ENCODE results near the gene CRNKL1. TPM values are rescaled to one million over a fixed set of nuclear protein-coding genes. Genes with fewer than 3 reads are reported as not detected.
A peak's percentile ranks its signal among the peaks of the same experiment; 100 is the strongest.

Gene CRNKL1
- total RNA-seq, result 31.5 and 33.7 TPM in 2 replicates

GRCh38 chr20:20052074-20052970 lies at the start of gene CRNKL1, which contains the start of gene CFAP61:
TSS of gene CRNKL1 (minus strand) at chr20:20052466. CDS start at chr20:20052342, 124 bp downstream.
TSS of gene CFAP61 (plus strand) at chr20:20052532. CDS start at chr20:20056654, 4,122 bp downstream.
- peaks cover 29% of the 10 kb centered on the region for H3K36me3 ChIP-seq (ENCODE audit: insufficient read depth, low read length)
- peaks cover 6% of the 10 kb centered on the region for H4K20me1 ChIP-seq (ENCODE audit: insufficient read depth, low read length)
- H3K27ac ChIP-seq (ENCODE audit: low read depth, low read length), result peak within 1 kb of the TSS; percentile 86
- peak; percentile 94 for DNase-seq (ENCODE audit: insufficient read length, low spot score, missing footprints)
- peaks cover 7% of the 10 kb centered on the region for H3K4me1 ChIP-seq (ENCODE audit: insufficient read depth, low read length)
- H3K27me3 ChIP-seq (ENCODE audit: insufficient read depth, low read length), result peaks cover 3% of the 10 kb centered on the region
- no peak for TF ChIP-seq CTCF (IDR thresholded peaks at IDR 0.05; ENCODE audit: extremely low read depth, low read depth, low read length)
- peak within 1 kb of the TSS; percentile 92 for H3K4me2 ChIP-seq (ENCODE audit: insufficient read depth, low read length)
- peak within 1 kb of the TSS; percentile 99 for H2AFZ ChIP-seq (ENCODE audit: low read length)
- H3K4me3 ChIP-seq (ENCODE audit: insufficient read depth, low read length), result peak within 1 kb of the TSS; percentile 100
- H3K9me3 ChIP-seq (ENCODE audit: low read depth, low read length), result no peaks in the 10 kb centered on the region
- peaks cover 23% of the 10 kb centered on the region for H3K79me2 ChIP-seq (ENCODE audit: insufficient read depth, low read length)

GRCh38 chr20:20100881-20101280 lies 48.6 kb upstream of the CRNKL1 start:
- no peak overlapping the region for H3K4me3 ChIP-seq (ENCODE audit: insufficient read depth, low read length)
- no peak for TF ChIP-seq CTCF (IDR thresholded peaks at IDR 0.05; ENCODE audit: extremely low read depth, low read depth, low read length)
- H3K27me3 ChIP-seq (ENCODE audit: insufficient read depth, low read length), result no peaks in the 10 kb centered on the region
- no peak overlapping the region for H3K4me2 ChIP-seq (ENCODE audit: insufficient read depth, low read length)
- H3K4me1 ChIP-seq (ENCODE audit: insufficient read depth, low read length), result no peaks in the 10 kb centered on the region
- H3K9me3 ChIP-seq (ENCODE audit: low read depth, low read length), result no peaks in the 10 kb centered on the region
- H4K20me1 ChIP-seq (ENCODE audit: insufficient read depth, low read length), result no peaks in the 10 kb centered on the region
- no peaks in the 10 kb centered on the region for H3K79me2 ChIP-seq (ENCODE audit: insufficient read depth, low read length)
- no peak overlapping the region for H3K27ac ChIP-seq (ENCODE audit: low read depth, low read length)
- no peak overlapping the region for H2AFZ ChIP-seq (ENCODE audit: low read length)
- DNase-seq (ENCODE audit: insufficient read length, low spot score, missing footprints), result no peak
- H3K36me3 ChIP-seq (ENCODE audit: insufficient read depth, low read length), result no peaks in the 10 kb centered on the region

GRCh38 chr20:20096421-20096820 lies 44.2 kb upstream of the CRNKL1 start:
- Histone ChIP-seq H3K79me2 (ENCODE audit: insufficient read depth, low read length) (no peaks in the 10 kb centered on the region), H3K36me3 (ENCODE audit: insufficient read depth, low read length) (no peaks in the 10 kb centered on the region), H3K9me3 (ENCODE audit: low read depth, low read length) (no peaks in the 10 kb centered on the region), H3K4me2 (ENCODE audit: insufficient read depth, low read length) (no peak overlapping the region), H3K4me3 (ENCODE audit: insufficient read depth, low read length) (no peak overlapping the region), H2AFZ (ENCODE audit: low read length) (no peak overlapping the region), H3K27me3 (ENCODE audit: insufficient read depth, low read length) (no peaks in the 10 kb centered on the region), H3K4me1 (ENCODE audit: insufficient read depth, low read length) (no peaks in the 10 kb centered on the region), H4K20me1 (ENCODE audit: insufficient read depth, low read length) (no peaks in the 10 kb centered on the region), H3K27ac (ENCODE audit: low read depth, low read length) (no peak overlapping the region)
- DNase-seq (ENCODE audit: insufficient read length, low spot score, missing footprints), result peak; percentile 22
- no peak for TF ChIP-seq CTCF (IDR thresholded peaks at IDR 0.05; ENCODE audit: extremely low read depth, low read depth, low read length)

Data from osteoblast (primary cell).